GM20000 (cell line): ENCODE data around the gene TMEM129.

ENCODE experiments used
- DNase-seq: peaks from one replicate; pipeline ENCODE4 v3.0.0; 2012; ENCODE audit warnings: low spot score
- TF ChIP-seq, protein P1 (sequence below): IDR thresholded peaks from 2 replicates; pipeline ENCODE4 v1.5.1; 2012; ENCODE audit warnings: mild to moderate bottlenecking, control low read depth; ENCODE audit errors: extremely low read depth, missing control alignments

TMEM129 gene

DNA sequence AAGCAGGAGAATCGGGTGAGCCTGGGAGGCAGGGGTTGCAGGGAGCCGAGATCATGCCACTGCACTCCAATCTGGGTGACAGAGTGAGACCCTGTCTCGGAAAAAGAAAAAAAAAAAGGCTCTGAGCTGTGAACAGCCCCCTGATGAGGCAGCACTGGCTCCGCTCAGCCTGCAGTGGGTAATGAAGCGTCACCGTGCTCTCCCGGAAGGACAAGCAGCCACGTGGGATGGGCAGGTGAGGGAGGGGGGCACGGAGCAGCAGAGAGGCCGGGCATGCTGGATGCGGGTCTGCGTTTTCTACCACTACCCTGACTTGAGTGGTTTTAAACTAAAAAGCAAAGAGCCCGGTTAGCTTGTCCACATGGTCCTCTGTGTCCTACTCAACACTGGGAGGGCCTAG lies 15.7 kb upstream of the TMEM129 start:
- DNase-seq = no peak

DNA sequence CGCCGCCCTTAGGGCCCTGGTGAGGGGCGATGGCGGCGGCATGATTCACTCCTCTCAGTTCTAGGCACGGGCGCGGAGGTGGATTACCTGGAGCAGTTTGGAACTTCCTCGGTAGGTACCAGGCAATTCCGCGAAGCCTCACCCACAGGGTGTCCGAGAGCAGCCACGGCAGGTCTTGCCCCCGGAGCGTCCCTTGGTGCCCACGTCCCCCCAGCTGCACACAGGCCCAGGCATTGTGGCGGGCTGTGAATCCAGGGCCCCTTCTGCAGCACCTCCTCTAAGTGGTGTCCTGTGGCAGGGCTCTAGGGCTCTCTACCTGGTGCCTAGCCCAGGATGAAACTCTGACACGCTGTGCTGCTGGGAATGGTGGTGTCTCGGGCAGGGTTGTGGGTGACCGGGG lies 14.1 kb upstream of the TMEM129 start:
- TF ChIP-seq, protein P1, sequence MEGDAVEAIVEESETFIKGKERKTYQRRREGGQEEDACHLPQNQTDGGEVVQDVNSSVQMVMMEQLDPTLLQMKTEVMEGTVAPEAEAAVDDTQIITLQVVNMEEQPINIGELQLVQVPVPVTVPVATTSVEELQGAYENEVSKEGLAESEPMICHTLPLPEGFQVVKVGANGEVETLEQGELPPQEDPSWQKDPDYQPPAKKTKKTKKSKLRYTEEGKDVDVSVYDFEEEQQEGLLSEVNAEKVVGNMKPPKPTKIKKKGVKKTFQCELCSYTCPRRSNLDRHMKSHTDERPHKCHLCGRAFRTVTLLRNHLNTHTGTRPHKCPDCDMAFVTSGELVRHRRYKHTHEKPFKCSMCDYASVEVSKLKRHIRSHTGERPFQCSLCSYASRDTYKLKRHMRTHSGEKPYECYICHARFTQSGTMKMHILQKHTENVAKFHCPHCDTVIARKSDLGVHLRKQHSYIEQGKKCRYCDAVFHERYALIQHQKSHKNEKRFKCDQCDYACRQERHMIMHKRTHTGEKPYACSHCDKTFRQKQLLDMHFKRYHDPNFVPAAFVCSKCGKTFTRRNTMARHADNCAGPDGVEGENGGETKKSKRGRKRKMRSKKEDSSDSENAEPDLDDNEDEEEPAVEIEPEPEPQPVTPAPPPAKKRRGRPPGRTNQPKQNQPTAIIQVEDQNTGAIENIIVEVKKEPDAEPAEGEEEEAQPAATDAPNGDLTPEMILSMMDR = no peak
- DNase-seq = no peak

More for the DNA sequence above, 15.7 kb upstream of the TMEM129 start:
- TF ChIP-seq, protein P1 = no peak

DNA sequence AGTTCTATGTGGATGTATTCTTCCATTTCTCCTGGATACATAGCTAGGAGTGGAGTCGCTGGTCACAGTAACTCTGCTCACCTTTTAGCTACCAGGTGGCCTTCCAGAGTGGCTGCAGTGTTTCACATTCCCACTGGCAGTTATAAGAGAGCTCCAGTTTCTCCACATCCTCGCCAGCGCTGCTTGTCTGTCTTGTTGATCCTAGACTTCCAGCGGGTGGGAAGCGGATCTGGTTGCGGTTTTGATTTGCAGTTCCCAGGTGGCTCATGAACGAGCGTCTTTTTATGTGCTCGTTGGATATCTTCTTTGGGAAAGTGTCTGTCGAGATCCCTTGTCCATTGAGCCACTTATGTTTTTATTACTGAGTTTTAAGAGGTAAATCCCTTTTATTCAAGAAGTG lies 11.8 kb upstream of the TMEM129 start:
- DNase-seq = no peak
- TF ChIP-seq, protein P1 = no peak

DNA sequence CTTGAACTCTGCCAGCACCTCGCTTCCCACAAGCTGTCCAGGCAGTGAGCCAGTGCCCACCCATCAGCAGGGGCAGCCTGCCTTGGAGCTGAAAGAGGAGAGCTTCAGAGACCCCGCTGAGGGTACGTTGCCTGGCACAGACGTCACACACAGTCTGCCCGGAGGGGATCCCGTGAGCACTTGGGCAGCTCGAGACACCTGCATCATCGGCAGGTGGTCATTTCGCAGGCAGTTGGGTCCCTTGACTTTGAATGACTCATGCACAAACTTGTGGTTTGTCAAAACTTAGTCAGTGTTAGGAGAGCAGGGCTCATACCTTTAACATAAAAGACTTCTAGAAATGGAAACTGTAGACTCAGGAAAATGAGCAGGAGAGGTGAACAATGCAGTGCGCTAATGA lies 10.1 kb upstream of the TMEM129 start:
- TF ChIP-seq, protein P1 = no peak
- DNase-seq = no peak

DNA sequence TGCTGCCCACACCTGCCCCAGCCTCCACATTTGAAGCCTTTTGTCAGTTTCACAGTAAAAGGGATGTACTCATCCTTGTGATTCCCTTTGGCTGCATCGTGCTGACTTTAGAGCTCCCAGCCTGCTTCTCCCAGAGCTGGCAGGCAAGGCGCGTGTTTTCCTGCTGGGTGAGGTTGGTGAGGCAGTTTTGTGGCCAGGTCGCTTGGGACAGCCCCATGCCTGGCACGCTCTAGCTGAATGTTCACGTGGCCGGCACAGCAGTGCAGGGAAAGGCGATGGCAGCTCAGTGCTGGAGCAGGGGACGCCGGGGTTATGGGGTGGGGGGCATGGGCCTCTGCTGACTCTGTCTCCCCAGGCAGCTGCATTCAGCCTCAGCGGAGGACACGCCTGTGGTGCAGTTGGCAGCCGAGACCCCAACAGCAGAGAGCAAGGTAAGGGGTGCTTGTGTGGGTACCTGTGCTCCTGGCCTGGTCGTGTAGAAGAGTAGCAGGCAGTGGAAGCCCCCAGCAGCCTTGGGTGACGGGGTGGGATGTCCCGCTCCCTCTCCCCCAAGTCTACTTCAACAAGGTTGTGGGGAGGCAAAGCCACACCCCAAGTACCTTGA lies 9.5 kb upstream of the TMEM129 start:
- TF ChIP-seq, protein P1 = no peak
- no peak for DNase-seq

DNA sequence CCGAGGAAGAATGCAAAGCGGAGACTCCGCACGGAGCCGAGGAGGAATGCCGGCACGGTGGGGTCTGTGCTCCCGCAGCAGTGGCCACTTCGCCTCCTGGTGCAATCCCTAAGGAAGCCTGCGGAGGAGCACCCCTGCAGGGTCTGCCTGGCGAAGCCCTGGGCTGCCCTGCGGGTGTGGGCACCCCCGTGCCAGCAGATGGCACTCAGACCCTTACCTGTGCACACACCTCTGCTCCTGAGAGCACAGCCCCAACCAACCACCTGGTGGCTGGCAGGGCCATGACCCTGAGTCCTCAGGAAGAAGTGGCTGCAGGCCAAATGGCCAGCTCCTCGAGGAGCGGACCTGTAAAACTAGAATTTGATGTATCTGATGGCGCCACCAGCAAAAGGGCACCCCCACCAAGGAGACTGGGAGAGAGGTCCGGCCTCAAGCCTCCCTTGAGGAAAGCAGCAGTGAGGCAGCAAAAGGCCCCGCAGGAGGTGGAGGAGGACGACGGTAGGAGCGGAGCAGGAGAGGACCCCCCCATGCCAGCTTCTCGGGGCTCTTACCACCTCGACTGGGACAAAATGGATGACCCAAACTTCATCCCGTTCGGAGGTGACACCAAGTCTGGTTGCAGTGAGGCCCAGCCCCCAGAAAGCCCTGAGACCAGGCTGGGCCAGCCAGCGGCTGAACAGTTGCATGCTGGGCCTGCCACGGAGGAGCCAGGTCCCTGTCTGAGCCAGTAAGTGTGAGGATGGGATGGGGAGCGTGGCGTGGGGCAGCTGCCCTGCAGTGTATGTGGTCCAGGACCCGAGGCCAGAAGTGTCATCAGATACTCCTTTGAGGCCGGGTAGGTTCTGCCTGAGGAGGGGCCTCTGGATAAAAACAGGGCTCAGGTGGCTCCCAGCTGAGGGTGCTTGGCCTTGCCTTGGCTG lies 7.2 kb upstream of the TMEM129 start:
- no peak for DNase-seq
- TF ChIP-seq, protein P1 = no peak
